Measurements from ENCODE around the gene FUOM.
"Not testable (repeated sequence)": the region's sequence is repeated elsewhere in the genome, so short reads cannot be mapped to it uniquely, and the experiment has no call there.

FUOM gene

DNA sequence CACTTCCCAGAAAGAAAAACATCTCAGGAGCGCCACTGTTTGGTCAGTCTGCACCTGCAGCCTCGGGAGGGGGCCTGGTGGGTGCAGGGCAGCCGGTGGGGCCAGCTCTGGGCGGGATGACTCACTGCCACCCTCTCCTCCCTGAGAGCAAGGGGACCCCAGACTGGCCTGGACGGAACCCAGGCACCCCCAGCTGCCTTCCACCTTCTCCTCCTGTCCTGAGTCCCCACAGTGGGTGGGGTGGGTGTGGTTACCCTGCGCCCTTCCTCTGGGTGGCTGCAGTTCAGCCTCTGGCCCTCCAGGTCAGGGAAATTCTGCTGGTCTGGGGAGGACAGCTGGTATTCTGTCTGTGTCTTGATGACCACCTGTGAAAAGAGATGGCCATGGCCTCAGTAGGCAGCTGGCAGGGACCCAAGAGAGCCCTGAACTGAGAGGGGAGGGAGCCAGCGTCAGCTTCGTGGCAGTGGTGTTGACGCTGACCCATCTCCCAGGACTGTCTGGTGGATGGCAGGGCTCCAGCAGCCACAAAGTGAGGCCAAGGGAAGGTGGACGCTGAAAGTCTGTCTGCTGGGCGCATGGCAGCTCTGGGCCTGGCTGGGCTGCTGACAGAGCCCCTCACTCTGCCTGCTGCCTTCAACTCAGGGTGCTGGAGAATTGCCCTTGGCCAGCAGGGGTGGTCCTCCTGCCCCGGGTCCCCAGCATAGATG is 30.0 kb downstream of the FUOM start:
- no peak for DNase-seq

DNA sequence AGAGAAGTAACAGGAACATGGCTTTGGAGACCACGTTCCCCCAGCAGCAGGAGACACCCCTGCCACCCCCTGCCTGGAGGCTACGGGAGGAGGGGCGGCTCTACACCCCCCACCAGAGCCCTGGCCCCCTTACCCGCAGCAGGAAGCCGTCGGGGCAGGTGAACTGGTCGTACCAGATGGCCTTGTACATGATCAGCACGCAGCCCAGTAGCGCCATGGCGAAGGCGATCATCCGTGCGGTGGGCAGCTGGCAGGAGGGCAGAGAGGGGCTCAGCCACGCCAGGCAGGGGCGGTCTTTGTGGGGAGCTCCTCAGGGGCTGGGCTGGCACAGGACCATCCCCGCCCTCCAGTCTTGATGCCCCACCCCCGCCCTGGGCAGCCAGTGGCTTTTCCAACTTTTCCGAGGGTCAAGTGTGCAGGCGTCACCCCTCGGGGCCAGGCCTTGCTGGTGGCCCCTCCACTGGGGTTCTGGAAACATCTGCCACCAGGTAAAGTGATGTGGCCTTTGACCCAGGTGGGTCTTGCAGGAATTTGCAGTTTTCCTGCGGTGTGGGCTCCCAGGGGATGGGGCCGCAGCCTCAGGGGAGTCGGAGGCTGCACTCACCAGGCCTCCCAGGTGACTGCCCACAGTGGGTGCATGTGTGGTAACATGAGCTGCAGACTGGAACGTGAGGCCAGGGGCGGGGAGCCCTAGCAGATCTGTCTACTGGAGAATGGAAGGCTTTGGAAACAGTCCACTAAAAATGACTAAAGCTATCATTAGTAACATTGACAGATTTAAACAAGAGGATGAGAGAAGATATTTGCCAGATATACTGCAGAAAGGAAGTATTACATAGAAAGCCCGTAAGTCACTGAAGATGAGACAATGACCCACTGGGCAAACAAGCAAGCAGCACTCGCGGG is 30.8 kb downstream of the FUOM start:
- DNase-seq, result no peak

DNA sequence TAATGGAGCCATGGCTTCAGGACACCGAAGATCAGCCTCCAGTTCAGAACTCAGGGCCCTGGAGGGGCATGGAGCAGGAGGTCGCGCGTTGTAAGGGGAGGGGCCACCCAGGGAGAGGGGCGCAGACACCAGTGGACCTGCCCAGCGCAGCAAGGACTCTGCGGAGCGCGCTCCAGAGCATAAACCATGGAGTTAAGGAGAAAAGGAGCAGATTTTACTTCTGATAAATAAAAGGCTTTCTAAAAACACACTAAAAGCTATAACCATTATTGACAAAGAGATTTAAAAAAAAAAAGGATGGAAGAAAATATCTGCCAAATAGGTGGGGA is 31.6 kb downstream of the FUOM start:
- DNase-seq, result no peak

DNA sequence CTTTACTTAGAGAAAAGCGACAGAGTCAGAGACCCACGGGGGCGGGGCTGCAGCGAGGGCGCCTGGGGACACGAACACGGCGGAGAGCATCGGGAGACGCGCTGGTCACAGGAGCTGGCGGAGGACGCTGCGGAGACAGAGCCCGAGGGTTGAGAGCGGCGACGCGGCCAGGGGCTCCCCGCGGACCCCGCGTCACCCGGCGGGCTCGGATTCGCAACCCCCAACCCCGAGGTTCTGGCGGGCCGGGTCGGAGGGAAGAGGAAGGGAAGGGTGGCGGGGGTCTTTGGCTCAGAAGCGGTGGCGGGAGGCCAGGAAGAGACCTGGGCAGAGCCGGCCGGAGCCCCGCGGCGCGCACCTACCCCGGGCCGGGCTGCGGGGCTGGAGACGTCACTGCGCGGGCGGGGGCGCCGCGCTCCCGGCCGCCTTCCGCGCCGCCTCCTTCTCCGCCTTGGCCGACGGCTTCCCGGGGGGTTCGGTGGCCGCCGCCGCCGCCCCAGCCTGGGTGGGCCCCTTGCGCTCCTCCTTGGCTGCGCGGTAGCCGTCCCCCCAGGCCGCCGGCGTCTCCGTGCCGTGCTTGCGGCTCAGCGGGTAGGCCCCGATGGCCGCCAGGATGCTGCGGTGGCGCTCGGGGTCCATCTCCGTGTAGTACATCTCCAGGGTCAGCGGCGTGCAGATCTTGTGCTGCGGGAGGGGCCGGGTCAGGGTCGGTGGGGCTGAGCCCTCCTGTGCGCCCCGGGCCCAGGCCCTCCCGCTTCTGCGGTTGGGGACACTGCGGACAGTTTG is 32.2 kb downstream of the FUOM start:
- DNase-seq, result peak; percentile 34

DNA sequence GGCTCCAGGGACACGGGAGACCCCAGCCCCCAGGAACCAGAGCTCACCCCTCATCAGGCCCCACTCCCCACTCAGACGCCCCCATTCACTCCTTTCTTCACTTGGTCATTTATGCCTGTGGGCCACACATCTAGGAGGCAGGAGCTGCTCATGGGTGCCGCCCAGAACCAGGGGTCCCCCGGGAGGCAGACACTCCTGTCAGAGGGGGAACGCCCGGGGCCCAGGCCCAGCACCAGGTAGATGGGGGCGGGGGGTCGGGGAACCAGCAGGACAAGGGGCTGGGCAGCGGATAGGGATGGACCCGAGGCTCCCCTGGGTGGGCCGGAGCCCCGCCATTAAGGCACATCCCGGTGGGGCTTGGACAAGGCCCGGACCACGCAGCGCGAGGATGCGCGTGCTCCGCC is 33.0 kb downstream of the FUOM start:
- DNase-seq, result no peak

DNA sequence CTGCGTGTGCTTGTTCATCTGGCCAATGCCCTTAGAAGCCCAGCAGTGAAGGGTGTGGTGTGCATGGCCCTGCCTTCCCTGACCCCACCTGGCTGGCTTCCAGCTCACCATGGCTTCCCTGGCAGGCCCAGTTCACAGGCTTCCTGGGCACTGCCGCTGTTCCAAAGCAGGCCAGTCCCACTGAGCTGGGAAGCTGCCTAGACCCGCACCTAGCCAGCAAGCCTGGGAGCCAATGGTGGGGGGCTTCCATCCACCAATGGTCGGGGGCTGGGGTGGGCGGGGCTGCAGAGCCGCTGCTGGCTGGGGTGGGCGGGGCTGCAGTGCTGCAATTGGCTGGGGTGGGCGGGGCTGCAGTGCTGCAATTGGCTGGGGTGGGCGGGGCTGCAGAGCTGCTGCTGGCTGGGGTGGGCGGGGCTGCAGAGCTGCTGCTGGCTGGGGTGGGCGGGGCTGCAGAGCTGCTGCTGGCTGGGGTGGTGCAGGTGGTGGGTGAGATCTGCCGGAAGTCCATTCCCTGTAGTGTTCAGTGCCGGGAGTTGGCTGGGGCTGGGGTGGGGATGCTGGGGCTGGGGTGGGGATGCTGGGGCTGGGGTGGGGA is 33.5 kb downstream of the FUOM start:
- DNase-seq, result peak; percentile 82

DNA sequence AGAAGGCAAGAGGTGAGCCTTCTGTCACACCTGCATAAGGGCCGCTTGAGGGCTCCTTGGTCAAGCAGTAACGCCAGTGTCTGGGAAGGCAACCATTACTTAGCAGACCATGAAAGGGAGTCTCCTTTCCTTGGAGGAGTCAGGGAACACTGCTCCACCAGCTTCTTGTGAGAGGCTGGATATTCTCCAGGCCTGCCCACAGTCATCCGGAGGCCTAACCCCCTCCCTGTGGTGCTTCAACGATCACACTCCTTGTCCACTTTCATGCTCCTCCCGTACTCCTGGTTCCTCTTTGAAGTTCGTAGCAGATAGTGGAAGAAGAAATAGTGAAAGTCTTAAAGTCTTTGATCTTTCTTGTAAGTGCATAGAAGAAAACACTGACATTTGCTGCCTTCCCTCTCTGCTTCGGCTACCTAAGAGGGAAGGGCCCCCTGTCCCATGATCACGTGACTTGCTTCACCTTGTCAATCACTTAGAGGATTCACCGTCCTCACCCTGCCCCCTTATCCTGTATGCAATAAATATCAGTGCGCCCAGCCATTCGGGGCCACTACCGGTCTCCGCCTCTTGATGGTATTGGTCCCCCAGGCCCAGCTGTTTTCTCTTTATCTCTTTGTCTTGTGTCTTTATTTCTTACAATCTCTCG is 35.6 kb downstream of the FUOM start:
- DNase-seq, result not testable (repeated sequence)

DNA sequence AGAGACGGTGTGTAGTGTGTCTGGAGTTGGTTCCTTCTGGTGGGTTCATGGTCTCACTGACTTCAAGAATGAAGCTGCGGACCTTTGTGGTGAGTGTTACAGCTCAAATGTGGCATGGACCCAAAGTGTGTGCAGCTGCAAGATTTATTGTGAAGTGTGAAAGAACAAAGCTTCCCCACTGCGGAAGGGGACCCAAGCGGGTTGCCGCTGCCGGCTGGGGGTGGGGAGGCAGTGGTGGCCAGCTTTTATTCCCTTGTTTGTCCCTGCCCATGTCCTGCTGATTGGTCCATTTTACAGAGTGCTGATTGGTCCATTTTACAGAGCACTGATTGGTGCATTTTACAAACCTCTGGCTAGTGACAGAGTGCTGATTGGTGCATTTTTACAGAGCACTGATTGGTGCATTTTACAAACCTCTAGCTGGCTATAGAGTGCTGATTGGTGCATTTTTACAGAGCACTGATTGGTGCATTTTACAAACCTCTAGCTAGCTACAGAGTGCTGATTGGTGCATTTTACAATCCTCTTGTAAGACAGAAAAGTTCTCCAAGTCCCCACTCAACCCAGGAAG is 36.9 kb downstream of the FUOM start:
- DNase-seq, result not testable (repeated sequence)

DNA sequence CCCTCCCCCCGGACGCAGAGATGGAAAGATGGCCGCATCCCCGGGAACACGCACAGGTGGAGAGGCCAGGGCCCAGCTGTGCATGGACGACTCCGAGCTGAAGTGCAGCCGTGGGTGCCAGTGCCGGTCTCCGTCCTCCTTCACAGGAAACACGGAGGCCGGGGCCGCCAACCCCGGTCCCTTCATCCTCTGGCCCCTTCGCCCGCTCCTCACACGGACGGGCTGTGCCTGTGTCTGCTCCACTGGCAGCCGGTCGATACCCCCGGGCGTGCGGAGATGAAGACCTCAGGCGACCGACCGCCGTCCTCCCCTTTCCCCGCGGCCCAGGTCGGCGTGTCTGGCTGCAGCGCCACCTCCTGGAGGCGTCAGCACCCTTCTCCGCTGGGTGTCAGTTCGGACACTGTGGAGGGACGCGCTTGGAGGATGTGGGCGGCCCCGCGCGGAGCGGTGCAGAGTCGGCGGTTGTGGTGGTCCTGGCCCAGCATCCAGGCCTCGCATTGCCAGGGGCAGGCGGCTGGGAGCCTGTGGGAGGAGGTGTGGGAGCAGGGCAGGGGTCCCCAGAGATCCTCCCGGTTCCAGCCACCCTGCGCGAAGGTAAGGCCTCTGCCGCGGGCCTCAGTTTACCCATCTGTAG is 39.2 kb downstream of the FUOM start:
- DNase-seq, result peak; percentile 77

DNA sequence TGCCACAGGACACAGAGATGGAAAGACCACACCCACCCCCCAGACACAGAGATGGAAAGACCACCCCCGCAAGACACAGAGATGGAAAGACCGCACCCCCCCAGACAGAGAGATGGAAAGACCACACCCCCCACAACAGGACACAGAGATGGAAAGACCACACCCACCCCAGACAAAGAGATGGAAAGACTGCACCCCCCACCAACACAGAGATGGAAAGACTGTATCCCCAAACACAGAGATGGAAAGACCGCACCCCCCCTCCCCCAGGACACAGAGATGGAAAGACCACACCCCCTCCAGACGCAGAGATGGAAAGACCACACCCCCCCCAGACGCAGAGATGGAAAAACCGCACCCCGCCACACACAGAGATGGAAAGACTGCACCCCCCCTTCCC is 41.1 kb downstream of the FUOM start:
- no peak for DNase-seq

DNA sequence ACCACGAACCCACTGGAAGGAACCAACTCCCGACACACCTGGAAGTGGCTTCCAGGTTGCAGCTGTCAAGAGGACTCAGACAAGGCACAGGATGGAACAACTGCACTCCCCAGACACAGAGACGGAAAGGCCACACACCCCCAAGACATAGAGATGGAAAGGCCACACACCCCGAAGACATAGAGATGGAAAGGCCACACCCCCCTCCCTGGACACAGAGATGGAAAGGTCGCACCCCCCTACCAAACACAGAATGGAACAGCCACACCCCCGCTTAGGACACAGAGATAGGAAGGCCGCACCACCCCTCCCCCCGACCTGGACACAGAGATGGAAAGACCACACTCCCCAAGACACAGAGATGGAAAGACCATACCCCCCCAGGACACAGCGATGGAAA is 41.6 kb downstream of the FUOM start:
- no peak for DNase-seq

DNA sequence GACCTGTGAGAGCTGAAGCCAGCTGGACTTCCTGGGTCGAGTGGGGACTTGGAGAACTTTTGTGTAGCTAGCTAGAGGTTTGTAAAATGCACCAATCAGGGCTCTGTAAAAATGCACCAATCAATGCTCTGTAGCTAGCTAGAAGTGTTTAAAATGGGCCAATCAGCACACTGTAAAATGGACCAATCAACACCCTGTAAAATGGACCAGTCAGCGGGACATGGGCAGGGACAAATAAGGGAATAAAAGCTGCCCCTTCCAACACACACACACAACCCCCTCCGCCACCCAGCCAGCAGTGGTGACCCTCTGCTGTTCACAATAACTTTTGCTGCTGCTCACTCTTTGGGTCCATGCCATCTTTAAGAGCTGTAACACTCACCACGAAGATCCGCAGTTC is 42.0 kb downstream of the FUOM start:
- DNase-seq, result no peak

DNA sequence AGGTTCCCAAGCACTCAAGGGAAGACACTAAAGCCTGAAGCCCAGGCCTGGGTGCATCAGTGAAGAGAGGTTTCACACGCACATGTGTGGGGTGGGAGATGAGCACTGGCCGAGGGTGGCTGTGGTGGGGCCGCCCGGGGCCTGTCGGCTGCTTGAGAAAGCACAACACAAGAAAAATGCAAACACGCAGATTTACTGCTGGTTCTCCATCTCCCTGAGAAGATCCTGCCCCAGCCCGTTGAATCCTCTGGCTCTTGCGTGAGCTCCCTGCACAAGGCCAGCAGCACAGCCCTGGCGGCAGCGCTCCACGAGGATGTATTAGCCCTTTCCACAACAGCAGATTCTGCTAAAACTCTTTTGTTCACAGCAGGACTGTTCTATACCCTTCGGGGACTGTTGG is 42.9 kb downstream of the FUOM start:
- DNase-seq, result no peak

DNA sequence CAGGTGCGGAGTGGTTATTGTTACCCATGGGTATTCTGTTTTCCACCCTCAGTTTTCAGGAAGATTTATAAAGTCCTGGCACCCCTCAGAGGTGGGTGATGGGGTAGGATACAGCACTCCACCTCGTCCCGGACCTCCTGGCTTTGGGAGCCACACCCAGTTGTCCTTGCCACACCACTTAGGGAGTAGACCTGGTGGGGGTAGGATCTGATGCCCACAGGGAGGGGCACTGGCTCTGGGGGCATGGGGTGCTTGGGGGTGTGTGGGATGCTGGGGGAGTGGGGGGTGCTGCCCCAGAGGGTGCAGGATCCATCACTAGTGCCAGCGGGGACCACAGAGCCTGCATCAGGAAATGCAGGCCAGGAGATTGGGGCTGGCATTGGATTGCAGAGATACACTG is 44.6 kb downstream of the FUOM start:
- DNase-seq, result no peak

DNA sequence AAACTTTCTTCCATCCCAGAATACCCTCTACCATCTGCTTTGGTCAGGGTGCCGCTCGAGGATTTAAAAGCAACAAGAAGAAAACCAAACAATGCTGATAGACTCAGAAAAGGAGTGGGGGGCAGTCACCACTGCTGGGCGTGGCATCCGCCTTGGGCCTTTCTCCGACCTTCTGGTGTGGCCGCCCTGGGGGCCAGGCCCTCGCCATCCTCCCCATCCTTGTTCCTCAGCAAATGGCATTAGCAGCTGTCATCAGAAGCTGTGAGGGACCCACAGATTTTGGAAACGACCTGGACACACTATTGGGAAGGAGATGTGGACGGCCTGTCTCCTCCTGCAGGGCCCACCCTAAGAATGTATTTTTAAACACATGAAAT is 45.1 kb downstream of the FUOM start:
- DNase-seq, result no peak

DNA sequence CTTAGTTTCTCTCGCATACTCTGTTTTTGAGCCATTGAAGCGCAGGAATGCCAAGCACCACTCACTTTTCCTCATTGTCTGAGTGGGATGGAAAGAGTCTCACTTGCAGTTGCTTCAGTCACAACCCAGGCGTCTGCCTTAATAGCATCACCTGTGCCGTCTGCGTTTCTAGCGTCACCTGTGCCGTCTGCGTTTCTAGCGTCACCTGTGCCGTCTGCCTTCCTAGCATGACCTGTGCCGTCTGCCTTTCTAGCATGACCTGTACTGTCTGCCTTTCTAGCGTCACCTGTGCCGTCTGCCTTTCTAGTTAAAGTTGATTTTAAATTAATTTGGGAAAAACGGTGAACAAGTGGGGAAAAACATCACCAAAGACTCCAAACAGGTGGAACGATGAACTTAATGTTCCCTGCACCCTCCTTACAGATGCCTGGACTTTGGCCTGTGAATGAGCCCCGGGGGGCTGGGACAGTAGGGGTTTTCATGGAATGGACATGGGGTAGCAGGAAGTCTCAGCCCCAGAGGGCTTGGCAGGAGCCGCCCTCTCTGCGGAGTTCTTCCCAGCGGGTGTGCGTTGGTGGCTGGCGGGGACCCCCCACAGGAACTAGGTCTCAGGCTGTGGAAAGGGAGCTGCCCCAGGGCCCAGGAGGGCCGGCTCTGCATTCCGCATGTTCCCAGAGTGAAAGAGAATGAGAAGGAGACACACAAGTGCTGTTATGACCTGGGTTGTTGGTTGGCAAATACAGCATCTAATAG is 45.6 kb downstream of the FUOM start:
- DNase-seq, result no peak

DNA sequence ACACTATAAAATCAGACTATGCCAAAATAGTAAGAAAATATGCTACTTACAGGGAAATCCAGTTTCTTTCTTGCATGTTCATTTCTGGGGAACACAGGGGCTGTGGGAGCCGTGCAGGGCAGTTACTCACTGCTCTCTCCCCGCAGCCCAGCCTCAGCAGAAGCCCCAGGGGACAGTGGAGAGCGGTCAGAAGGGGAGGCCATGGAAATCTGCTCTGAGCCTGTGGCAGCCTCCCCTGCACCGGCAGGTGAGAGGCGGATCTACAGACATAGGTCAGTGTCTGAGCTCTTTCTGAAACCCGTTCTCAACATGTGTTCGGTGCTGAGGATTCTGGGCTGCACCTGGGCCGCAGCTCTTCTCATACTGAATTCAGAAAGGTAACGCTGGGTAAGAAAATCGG is 46.2 kb downstream of the FUOM start:
- DNase-seq, result no peak

DNA sequence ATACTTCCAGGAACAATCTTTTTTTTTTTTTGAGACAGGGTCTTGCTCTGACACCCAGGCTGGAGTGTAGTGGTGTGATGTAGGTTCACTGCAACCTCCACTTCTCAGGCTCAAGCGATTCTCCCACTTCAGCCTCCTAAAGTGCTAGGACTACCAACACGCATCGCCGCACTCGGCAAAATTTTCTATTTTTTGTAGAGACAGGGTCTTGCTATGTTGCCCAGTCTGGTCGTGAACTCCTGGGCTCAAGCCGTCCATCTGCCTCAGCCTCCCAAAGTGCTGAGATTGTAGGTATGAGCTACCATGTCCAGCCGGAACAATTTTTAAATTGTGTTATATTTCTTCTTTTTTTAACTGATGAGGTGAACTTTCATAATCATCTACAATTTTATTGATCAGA is 47.0 kb downstream of the FUOM start:
- no peak for DNase-seq

DNA sequence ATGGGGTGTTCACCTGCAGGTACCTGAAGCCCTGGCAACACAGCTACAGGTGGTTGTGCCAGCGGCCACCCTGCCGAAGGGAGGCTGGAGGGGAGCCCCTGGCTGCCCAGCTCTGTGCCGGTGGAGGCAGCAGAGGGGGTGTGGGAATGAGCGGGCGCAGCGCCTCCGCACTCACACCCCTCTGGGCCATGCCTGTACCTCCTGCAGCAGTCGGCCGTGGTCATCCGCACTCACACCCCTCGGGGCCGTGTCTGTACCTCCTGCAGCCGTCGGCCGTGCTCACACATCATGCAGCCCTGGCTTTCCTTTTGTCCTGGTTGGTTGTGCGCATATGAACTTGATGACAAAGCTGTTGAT is 47.4 kb downstream of the FUOM start:
- DNase-seq, result no peak

DNA sequence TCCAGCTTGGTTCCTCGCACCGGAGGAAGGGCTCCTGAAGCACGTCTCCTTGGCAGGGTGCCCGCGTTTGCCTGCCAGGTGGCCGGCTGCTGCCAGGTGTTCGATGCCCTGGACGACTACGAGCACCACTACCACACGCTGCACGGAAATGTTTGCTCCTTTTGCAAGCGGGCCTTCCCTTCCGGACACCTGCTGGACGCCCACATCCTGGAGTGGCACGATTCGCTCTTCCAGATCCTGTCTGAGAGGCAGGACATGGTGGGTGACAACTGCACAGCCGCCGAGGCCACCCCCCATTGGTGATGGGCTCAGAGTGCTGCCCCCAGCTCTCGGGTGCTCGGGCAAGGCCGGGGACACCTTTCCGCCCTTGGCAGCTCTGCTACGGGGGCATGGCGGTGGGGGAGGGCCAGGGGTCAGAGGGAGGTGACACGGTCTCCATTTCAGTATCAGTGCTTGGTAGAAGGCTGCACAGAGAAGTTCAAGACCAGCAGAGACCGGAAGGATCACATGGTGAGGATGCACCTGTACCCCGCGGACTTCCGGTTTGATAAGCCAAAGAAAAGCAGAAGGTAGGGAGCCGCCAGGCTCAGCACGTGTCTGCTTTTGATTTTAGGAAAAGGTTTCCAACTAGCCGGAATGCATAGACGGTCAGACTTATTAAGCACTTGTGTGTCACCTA is 48.0 kb downstream of the FUOM start:
- DNase-seq, result no peak

Data from CD4-positive, alpha-beta T cell treated with Interleukin-17A for 1 hour (primary cell).